GM23338 (cell line): ENCODE measurements around the gene MAP1LC3A. TPM values are rescaled to one million over a fixed set of nuclear protein-coding genes. Genes with fewer than 3 reads are reported as not detected.
"Not testable (repeated sequence)": the region's sequence is repeated elsewhere in the genome, so short reads cannot be mapped to it uniquely, and the experiment has no call there.

Source experiments
- ATAC-seq: fragments of 200-7000 bp; cut with Tn5 transposase; 3 replicates; pipeline ENCODE4 v1.9.1; 2020
- DNase-seq: peaks from one replicate; pipeline ENCODE4 v3.0.0-alpha.2; 2015; ENCODE audit warnings: low spot score
- H2AFZ ChIP-seq: fragments of 200-600 bp; sonication (generic); 2 replicates; pipeline ENCODE4 v1.8.0; 2016; ENCODE audit warnings: antibody characterized with exemption, mild to moderate bottlenecking, moderate library complexity
- H3F3A ChIP-seq: fragments of 200-600 bp; sonication (generic); replicated peaks from 2 replicates; pipeline ENCODE4 v1.8.0; 2017; ENCODE audit warnings: antibody characterized with exemption, mixed run types, low read depth
- H3K27ac ChIP-seq: fragments of 200-600 bp; sonication (generic); 2 replicates; pipeline ENCODE4 v1.6.1; 2016; ENCODE audit warnings: low read depth
- H3K27me3 ChIP-seq: fragments of 200-600 bp; sonication (generic); 2 replicates; pipeline ENCODE4 v1.8.0; 2016; ENCODE audit warnings: mild to moderate bottlenecking, mixed run types, moderate library complexity; ENCODE audit not compliant: insufficient read depth
- H3K36me3 ChIP-seq: fragments of 200-600 bp; sonication (generic); 2 replicates; pipeline ENCODE4 v1.8.0; 2016; ENCODE audit warnings: mild to moderate bottlenecking; ENCODE audit not compliant: insufficient read depth
- H3K4me1 ChIP-seq: fragments of 200-600 bp; sonication (generic); 2 replicates; pipeline ENCODE4 v1.8.0; 2016; ENCODE audit warnings: mild to moderate bottlenecking, moderate library complexity; ENCODE audit not compliant: insufficient read depth
- H3K4me2 ChIP-seq: fragments of 200-600 bp; sonication (generic); 2 replicates; pipeline ENCODE4 v1.7.1; 2017; ENCODE audit warnings: mixed run types
- H3K4me3 ChIP-seq: fragments of 200-600 bp; sonication (generic); 2 replicates; pipeline ENCODE4 v1.6.1; 2016; ENCODE audit warnings: mixed run types
- H3K79me2 ChIP-seq: fragments of 200-600 bp; sonication (generic); replicated peaks from 2 replicates; pipeline ENCODE4 v1.8.0; 2017; ENCODE audit warnings: mild to moderate bottlenecking; ENCODE audit not compliant: insufficient read depth
- H3K9me2 ChIP-seq: fragments of 200-600 bp; sonication (generic); 2 replicates; pipeline ENCODE4 v1.8.0; 2017; ENCODE audit not compliant: insufficient read depth
- H4K20me1 ChIP-seq: fragments of 200-600 bp; sonication (generic); replicated peaks from 2 replicates; pipeline ENCODE4 v1.8.0; 2017; ENCODE audit warnings: mild to moderate bottlenecking; ENCODE audit not compliant: insufficient read depth
- H3K27ac Mint-ChIP-seq: 2 replicates; pipeline ENCODE4 v1.8.0; 2020; ENCODE audit warnings: inconsistent platforms, mild to moderate bottlenecking, moderate library complexity, mixed read lengths
- H3K27me3 Mint-ChIP-seq: 3 replicates; pipeline ENCODE4 v1.8.0; 2022; ENCODE audit warnings: low read depth, mild to moderate bottlenecking, moderate library complexity, mixed read lengths, inconsistent platforms; ENCODE audit not compliant: insufficient read depth, poor library complexity
- H3K36me3 Mint-ChIP-seq: 3 replicates; pipeline ENCODE4 v1.8.0; 2021; ENCODE audit warnings: low read depth, mild to moderate bottlenecking, inconsistent platforms, moderate library complexity, mixed read lengths
- H3K4me1 Mint-ChIP-seq: 3 replicates; pipeline ENCODE4 v1.8.0; 2020; ENCODE audit warnings: mild to moderate bottlenecking, inconsistent platforms, mixed read lengths
- H3K4me3 Mint-ChIP-seq: 3 replicates; pipeline ENCODE4 v1.8.0; 2021; ENCODE audit warnings: moderate library complexity, mild to moderate bottlenecking, inconsistent platforms, mixed read lengths
- H3K9me3 Mint-ChIP-seq: 3 replicates; pipeline ENCODE4 v1.8.0; 2020; ENCODE audit warnings: moderate library complexity, mild to moderate bottlenecking, inconsistent platforms, mixed read lengths
- CTCF ChIP-seq, 2 experiments: fragments of 200-600 bp in 1 of 2; sonication (generic) in 1 of 2; conservative IDR thresholded peaks; 2 replicates each; pipeline versions ENCODE4 v1.5.1 to v1.6.1; 2016 to 2017; ENCODE audit warnings: antibody characterized with exemption in 2 of 2, low read depth in 2 of 2, mild to moderate bottlenecking in 2 of 2, moderate library complexity in 1 of 2
- STAT1 ChIP-seq: IDR thresholded peaks from one replicate; pipeline ENCODE4 v1.6.1; 2016; ENCODE audit warnings: antibody characterized with exemption; ENCODE audit not compliant: unreplicated experiment
- polyA plus RNA-seq: library from polyadenylated mRNA; unstranded; fragments of >200 nt; fragmentation: Nextera tagmentation; extraction: Ambion mirVana; gene quantifications from 2 replicates; pipeline ENCODE4 v1.2.1, GENCODE V29; 2016
- total RNA-seq: library from RNA; depleted of rRNA; stranded (reverse); fragments of >200 nt; shearing (Covaris generic); gene quantifications from 2 replicates; pipeline ENCODE4 v1.2.3, GENCODE V29; 2014
- TF ChIP-seq, protein P1 (sequence below): fragments of 250-450 bp; sonication (Bioruptor Pico); IDR thresholded peaks from 2 replicates; pipeline ENCODE4 v1.5.0; 2020; ENCODE audit warnings: mild to moderate bottlenecking, moderate library complexity

MAP1LC3A gene
- total and polyA plus RNA-seq, 2 experiments from 2014 or later = 15.2 to 15.9 TPM

DNA sequence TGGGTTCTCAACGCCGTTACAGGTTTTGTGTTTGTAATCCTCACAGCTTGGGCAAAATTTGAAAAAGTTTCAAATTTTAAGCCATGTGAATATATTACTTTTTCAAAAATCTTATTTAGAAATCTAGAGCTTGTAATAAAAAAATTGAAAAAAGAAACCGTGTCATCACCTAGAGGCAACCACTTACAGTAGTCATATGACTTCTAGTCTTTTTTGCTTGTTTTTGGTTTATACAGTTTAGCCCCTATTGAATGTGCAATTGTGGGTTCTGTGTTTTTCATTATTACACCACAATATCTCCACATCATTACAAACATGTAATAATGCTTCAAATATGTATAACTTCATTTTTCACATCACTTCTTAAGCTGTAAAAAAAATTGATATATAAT lies 41.4 kb upstream of the MAP1LC3A start (continued):
- TF ChIP-seq, protein P1, sequence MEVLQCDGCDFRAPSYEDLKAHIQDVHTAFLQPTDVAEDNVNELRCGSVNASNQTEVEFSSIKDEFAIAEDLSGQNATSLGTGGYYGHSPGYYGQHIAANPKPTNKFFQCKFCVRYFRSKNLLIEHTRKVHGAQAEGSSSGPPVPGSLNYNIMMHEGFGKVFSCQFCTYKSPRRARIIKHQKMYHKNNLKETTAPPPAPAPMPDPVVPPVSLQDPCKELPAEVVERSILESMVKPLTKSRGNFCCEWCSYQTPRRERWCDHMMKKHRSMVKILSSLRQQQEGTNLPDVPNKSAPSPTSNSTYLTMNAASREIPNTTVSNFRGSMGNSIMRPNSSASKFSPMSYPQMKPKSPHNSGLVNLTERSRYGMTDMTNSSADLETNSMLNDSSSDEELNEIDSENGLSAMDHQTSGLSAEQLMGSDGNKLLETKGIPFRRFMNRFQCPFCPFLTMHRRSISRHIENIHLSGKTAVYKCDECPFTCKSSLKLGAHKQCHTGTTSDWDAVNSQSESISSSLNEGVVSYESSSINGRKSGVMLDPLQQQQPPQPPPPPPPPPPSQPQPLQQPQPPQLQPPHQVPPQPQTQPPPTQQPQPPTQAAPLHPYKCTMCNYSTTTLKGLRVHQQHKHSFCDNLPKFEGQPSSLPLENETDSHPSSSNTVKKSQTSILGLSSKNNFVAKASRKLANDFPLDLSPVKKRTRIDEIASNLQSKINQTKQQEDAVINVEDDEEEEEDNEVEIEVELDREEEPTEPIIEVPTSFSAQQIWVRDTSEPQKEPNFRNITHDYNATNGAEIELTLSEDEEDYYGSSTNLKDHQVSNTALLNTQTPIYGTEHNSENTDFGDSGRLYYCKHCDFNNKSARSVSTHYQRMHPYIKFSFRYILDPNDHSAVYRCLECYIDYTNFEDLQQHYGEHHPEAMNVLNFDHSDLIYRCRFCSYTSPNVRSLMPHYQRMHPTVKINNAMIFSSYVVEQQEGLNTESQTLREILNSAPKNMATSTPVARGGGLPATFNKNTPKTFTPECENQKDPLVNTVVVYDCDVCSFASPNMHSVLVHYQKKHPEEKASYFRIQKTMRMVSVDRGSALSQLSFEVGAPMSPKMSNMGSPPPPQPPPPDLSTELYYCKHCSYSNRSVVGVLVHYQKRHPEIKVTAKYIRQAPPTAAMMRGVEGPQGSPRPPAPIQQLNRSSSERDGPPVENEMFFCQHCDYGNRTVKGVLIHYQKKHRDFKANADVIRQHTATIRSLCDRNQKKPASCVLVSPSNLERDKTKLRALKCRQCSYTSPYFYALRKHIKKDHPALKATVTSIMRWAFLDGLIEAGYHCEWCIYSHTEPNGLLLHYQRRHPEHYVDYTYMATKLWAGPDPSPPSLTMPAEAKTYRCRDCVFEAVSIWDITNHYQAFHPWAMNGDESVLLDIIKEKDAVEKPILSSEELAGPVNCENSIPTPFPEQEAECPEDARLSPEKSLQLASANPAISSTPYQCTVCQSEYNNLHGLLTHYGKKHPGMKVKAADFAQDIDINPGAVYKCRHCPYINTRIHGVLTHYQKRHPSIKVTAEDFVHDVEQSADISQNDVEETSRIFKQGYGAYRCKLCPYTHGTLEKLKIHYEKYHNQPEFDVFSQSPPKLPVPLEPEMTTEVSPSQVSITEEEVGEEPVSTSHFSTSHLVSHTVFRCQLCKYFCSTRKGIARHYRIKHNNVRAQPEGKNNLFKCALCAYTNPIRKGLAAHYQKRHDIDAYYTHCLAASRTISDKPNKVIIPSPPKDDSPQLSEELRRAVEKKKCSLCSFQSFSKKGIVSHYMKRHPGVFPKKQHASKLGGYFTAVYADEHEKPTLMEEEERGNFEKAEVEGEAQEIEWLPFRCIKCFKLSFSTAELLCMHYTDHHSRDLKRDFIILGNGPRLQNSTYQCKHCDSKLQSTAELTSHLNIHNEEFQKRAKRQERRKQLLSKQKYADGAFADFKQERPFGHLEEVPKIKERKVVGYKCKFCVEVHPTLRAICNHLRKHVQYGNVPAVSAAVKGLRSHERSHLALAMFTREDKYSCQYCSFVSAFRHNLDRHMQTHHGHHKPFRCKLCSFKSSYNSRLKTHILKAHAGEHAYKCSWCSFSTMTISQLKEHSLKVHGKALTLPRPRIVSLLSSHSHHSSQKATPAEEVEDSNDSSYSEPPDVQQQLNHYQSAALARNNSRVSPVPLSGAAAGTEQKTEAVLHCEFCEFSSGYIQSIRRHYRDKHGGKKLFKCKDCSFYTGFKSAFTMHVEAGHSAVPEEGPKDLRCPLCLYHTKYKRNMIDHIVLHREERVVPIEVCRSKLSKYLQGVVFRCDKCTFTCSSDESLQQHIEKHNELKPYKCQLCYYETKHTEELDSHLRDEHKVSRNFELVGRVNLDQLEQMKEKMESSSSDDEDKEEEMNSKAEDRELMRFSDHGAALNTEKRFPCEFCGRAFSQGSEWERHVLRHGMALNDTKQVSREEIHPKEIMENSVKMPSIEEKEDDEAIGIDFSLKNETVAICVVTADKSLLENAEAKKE (CRISPR knock-in tag) = no peak
- TF ChIP-seq CTCF (conservative IDR thresholded peaks at IDR 0.05; ENCODE audit: low read depth in 2 of 2) (no peak), STAT1 (no peak)

GRCh38 chr20:34518863-34519262 lies 39.7 kb upstream of the MAP1LC3A start:
- H3F3A ChIP-seq, H3K4me3 Mint-ChIP-seq, H3K4me3 ChIP-seq, H3K27ac Mint-ChIP-seq, H3K36me3 ChIP-seq, H2AFZ ChIP-seq, H3K9me2 ChIP-seq, DNase-seq, H3K9me3 Mint-ChIP-seq, H3K27me3 ChIP-seq, ATAC-seq, H3K27ac ChIP-seq, H3K4me2 ChIP-seq, H3K4me1 ChIP-seq, H3K36me3 Mint-ChIP-seq: not testable (repeated sequence)
- peaks cover 19% of the 10 kb centered on the region for H3K4me1 Mint-ChIP-seq
- Histone ChIP-seq H3K79me2 (peaks cover 66% of the 10 kb centered on the region), H4K20me1 (peaks cover 41% of the 10 kb centered on the region)
- H3K27me3 Mint-ChIP-seq = peaks cover 14% of the 10 kb centered on the region

GRCh38 chr20:34519841-34520240 lies 38.7 kb upstream of the MAP1LC3A start:
- H2AFZ ChIP-seq, H3K4me2 ChIP-seq, ATAC-seq, H3F3A ChIP-seq, H3K4me1 ChIP-seq, H3K27me3 ChIP-seq, H3K36me3 Mint-ChIP-seq, DNase-seq, H3K9me3 Mint-ChIP-seq, H3K9me2 ChIP-seq, H3K4me3 Mint-ChIP-seq, H3K27ac Mint-ChIP-seq, H3K36me3 ChIP-seq, H3K27ac ChIP-seq, H3K4me3 ChIP-seq: not testable (repeated sequence)
- Mint-ChIP-seq H3K4me1 (peaks cover 16% of the 10 kb centered on the region), H3K27me3 (peaks cover 14% of the 10 kb centered on the region)
- H4K20me1 ChIP-seq = peaks cover 47% of the 10 kb centered on the region
- H3K79me2 ChIP-seq = peaks cover 76% of the 10 kb centered on the region
